GM19455 (cell line): Measurements from ENCODE around the gene PRSS53.

Experiments
- ATAC-seq: cut with Tn5 transposase; IDR thresholded peaks from one replicate; pipeline ENCODE4 v1.9.1; 2021; ENCODE audit not compliant: unreplicated experiment

PRSS53 gene

GRCh38 chr16:31052114-31052513 lies 36.6 kb downstream of the PRSS53 start:
- ATAC-seq: no peak

GRCh38 chr16:31050280-31051030 lies 38.3 kb downstream of the PRSS53 start:
- ATAC-seq: no peak

GRCh38 chr16:31043898-31044481 lies 44.8 kb downstream of the PRSS53 start:
- ATAC-seq: no peak

- ATAC-seq: no peak
Observed at GRCh38 chr16:31043352-31043751, 45.4 kb downstream of the PRSS53 start.

DNA sequence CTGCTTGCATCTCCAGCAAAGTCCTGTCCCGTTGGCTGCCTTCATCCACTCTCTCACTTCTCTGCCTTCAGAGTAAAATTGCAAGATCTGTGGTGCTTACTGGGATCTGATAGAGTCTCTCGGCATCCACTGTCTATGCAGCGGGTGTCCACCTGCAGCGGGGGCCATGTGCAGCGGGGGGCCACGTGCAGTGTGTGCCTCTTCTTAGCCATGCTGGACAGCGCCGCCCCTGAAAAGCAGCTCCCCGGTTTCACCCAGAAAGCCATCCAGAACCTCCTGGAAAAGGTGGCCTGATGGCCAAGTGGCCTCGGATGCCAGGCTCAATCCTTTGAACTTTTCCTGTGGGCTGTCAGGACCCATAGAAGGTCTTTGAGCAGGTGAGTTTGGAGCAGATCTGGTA lies 45.9 kb downstream of the PRSS53 start:
- no peak for ATAC-seq

- ATAC-seq: no peak
Observed at GRCh38 chr16:31038993-31039392, 49.8 kb downstream of the PRSS53 start.

- no peak for ATAC-seq
Observed at GRCh38 chr16:31036691-31037090, 52.1 kb downstream of the PRSS53 start.

DNA sequence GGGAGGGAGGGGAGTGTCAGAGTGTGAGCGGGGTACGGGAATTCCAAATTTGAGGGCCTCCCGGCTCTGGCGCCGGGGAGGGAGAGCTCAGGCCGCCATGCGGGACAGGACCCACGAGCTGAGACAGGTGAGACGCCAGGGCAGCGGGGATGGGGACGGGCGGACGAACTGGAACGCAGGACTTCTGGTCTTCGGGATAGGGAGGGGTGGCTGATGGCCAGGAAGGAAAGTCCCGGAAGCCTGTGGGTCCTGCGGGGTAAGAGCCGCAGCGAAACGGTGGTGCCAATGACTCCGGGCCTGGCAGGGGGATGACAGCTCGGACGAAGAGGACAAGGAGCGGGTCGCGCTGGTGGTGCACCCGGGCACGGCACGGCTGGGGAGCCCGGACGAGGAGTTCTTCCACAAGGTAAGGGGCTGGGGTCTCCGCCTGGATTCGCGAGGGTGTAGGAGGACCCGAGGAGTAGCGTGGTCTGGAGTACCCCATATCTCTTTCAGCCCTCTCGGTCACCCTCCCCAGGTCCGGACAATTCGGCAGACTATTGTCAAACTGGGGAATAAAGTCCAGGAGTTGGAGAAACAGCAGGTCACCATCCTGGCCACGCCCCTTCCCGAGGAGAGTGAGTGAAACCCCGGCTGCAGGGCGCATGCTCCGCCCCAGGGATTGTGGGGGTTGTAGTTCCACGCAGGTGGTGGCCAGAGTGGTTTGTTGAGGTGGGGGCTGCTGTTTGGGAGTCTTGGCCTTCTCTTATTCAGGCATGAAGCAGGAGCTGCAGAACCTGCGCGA lies 54.8 kb downstream of the PRSS53 start:
- ATAC-seq: peak; percentile 47
